WTC11 (cell line): ENCODE measurements around the gene EPB41. TPM values are rescaled to one million over a fixed set of nuclear protein-coding genes. Genes with fewer than 3 reads are reported as not detected.

Source experiments
- ATAC-seq: fragments of 200-7000 bp; cut with Tn5 transposase; 2 replicates; pipeline ENCODE4 v1.10.0; 2021; ENCODE audit warnings: mild to moderate bottlenecking, moderate library complexity
- CTCF ChIA-PET: fragments of 300-600 bp; sonication (Branson Sonifier 250); formaldehyde crosslinking; loops from one replicate; lab custom pipeline; 2021; ENCODE audit warnings: antibody characterized with exemption; lab: Charles Lee
- POLR2A ChIA-PET: fragments of 350-600 bp; sonication (Branson Sonifier 250); formaldehyde crosslinking; loops from one replicate; lab custom pipeline; 2021; ENCODE audit warnings: antibody characterized with exemption; lab: Charles Lee
- DNase-seq: peaks from one replicate; pipeline ENCODE4 v3.0.0; 2021; ENCODE audit warnings: low spot score
- H3K27ac Mint-ChIP-seq: 2 replicates; pipeline ENCODE4 v1.8.0; 2021; ENCODE audit warnings: mixed read lengths
- H3K27me3 Mint-ChIP-seq: 2 replicates; pipeline ENCODE4 v1.8.0; 2021; ENCODE audit warnings: low read depth, mild to moderate bottlenecking, moderate library complexity, mixed read lengths
- H3K36me3 Mint-ChIP-seq: 2 replicates; pipeline ENCODE4 v1.8.0; 2021; ENCODE audit warnings: mixed read lengths
- H3K4me1 Mint-ChIP-seq: 2 replicates; pipeline ENCODE4 v1.8.0; 2022; ENCODE audit warnings: mixed read lengths
- H3K4me3 Mint-ChIP-seq: 2 replicates; pipeline ENCODE4 v1.8.0; 2021; ENCODE audit warnings: mild to moderate bottlenecking, moderate library complexity, mixed read lengths
- H3K9me3 Mint-ChIP-seq: 2 replicates; pipeline ENCODE4 v1.8.0; 2021; ENCODE audit warnings: mixed read lengths
- ATF1 ChIP-seq: sonication (generic); formaldehyde crosslinking; IDR thresholded peaks from 2 replicates; pipeline ENCODE4 v1.8.1; 2023; ENCODE audit warnings: mild to moderate bottlenecking, moderate library complexity, missing genetic modification reagents
- ETV6 ChIP-seq: sonication (generic); formaldehyde crosslinking; IDR thresholded peaks from 2 replicates; pipeline ENCODE4 v1.8.1; 2022; ENCODE audit warnings: mild to moderate bottlenecking, missing genetic modification reagents
- JAZF1 ChIP-seq: fragments of 250-450 bp; sonication (Bioruptor Pico); IDR thresholded peaks from 2 replicates; pipeline ENCODE4 v1.9.0; 2021; ENCODE audit warnings: moderate library complexity, mild to moderate bottlenecking, inconsistent platforms
- MYBL2 ChIP-seq: sonication (generic); formaldehyde crosslinking; IDR thresholded peaks from 2 replicates; pipeline ENCODE4 v1.8.1; 2023; ENCODE audit warnings: mild to moderate bottlenecking, moderate library complexity, missing genetic modification reagents
- ZNF219 ChIP-seq: sonication (generic); formaldehyde crosslinking; IDR thresholded peaks from 2 replicates; pipeline ENCODE4 v1.8.0; 2023; ENCODE audit warnings: missing genetic modification reagents, mild to moderate bottlenecking, borderline replicate concordance
- ZNF317 ChIP-seq: sonication (generic); formaldehyde crosslinking; IDR thresholded peaks from 2 replicates; pipeline ENCODE4 v1.8.1; 2023; ENCODE audit warnings: low read depth, mild to moderate bottlenecking, moderate library complexity, missing genetic modification reagents, borderline replicate concordance
- total RNA-seq: library from RNA; stranded (reverse); gene quantifications from 3 replicates; pipeline ENCODE4 v1.2.3, GENCODE V29; 2021
- TF ChIP-seq, protein P1 (sequence below): sonication (generic); formaldehyde crosslinking; IDR thresholded peaks from 2 replicates; pipeline ENCODE4 v1.8.1; 2022; ENCODE audit warnings: low read depth, missing genetic modification reagents, borderline replicate concordance
- TF ChIP-seq, protein P2 (sequence below): sonication (generic); formaldehyde crosslinking; IDR thresholded peaks from 2 replicates; pipeline ENCODE4 v1.8.1; 2023; ENCODE audit warnings: mild to moderate bottlenecking, missing genetic modification reagents, borderline replicate concordance
- TF ChIP-seq, protein P3 (sequence below): sonication (generic); formaldehyde crosslinking; IDR thresholded peaks from 2 replicates; pipeline ENCODE4 v1.8.1; 2023; ENCODE audit warnings: mild to moderate bottlenecking, moderate library complexity, missing genetic modification reagents
- TF ChIP-seq, protein P4 (sequence below): sonication (generic); formaldehyde crosslinking; IDR thresholded peaks from 2 replicates; pipeline ENCODE4 v1.8.1; 2023; ENCODE audit warnings: mild to moderate bottlenecking, missing genetic modification reagents
- TF ChIP-seq, protein P5 (sequence below): sonication (generic); formaldehyde crosslinking; IDR thresholded peaks from 2 replicates; pipeline ENCODE4 v1.8.1; 2023; ENCODE audit warnings: mild to moderate bottlenecking, missing genetic modification reagents, moderate library complexity
- TF ChIP-seq, protein P6 (sequence below): sonication (generic); formaldehyde crosslinking; IDR thresholded peaks from 2 replicates; pipeline ENCODE4 v1.8.1; 2023; ENCODE audit warnings: mild to moderate bottlenecking, missing genetic modification reagents, moderate library complexity

Gene EPB41
- total RNA-seq, 1 experiment from 2014 or later, result 85.0 TPM

DNA sequence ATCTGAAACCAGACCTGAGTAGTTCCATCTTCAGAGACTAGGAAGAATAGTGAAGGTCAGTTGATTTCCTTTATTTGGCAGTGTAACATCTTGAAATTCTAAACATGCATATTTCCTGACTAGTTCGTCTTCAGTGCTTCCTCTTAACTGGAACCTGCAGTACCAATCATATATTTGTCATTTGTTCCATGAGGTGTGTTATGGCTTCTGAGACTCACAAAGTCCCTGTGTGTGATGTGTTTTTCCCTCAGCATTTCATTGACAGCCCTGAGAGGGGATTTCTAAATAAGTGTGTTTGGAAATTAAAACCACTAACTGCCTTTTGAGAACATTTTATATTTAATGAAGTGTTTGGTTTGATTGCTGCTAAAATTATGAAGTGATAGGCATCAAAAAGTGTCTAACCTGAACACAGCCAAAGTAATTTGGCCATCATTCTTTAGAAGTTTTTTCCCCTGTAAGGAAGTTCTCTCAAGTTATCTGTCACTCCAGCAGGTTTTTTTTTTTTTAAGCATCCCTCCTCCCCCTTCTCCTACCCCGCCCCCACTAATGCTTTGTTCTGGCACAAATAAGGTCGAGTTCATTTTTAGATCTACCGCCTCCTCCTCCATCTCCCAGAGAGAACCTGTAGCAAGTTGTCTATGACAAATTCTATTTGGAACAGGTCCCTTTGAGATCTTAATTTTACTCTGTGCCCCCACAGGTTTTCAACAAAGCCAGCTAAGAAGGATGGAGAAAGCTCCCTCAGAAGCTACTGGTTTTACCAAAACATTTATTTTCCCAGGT is 148.0 kb downstream of the EPB41 start (continued):
- TF ChIP-seq, protein P1, sequence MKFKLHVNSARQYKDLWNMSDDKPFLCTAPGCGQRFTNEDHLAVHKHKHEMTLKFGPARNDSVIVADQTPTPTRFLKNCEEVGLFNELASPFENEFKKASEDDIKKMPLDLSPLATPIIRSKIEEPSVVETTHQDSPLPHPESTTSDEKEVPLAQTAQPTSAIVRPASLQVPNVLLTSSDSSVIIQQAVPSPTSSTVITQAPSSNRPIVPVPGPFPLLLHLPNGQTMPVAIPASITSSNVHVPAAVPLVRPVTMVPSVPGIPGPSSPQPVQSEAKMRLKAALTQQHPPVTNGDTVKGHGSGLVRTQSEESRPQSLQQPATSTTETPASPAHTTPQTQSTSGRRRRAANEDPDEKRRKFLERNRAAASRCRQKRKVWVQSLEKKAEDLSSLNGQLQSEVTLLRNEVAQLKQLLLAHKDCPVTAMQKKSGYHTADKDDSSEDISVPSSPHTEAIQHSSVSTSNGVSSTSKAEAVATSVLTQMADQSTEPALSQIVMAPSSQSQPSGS (CRISPR knock-in tag), result no peak
- TF ChIP-seq ETV6 (CRISPR knock-in tag), result no peak

DNA sequence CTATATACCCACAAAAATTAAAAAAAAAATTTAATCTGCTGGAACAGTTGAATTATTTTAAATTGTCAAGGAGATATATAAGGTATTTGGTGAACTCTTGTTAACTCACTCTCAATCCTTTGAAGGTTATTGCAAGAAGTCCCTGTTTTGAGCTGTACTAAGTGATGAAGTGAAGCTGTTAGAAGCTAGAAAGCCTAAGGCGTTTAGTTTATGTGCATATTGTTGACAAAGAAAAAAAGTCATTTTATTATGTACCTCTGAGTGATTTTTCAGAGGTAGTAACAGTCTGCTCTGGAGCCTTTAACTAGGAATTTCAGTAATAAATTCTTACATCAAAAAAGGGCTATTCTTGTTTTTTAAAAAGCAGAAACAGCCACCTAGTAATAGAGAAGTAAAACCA is 149.7 kb downstream of the EPB41 start:
- Mint-ChIP-seq H3K4me1 (peaks cover 3% of the 10 kb centered on the region; the same call in 1 of the 2 replicates), H3K27me3 (no peaks in the 10 kb centered on the region), H3K9me3 (no peaks in the 10 kb centered on the region), H3K27ac (no peak overlapping the region), H3K36me3 (no peaks in the 10 kb centered on the region; the same call in 1 of the 2 replicates), H3K4me3 (no peak overlapping the region)
- TF ChIP-seq, protein P2, sequence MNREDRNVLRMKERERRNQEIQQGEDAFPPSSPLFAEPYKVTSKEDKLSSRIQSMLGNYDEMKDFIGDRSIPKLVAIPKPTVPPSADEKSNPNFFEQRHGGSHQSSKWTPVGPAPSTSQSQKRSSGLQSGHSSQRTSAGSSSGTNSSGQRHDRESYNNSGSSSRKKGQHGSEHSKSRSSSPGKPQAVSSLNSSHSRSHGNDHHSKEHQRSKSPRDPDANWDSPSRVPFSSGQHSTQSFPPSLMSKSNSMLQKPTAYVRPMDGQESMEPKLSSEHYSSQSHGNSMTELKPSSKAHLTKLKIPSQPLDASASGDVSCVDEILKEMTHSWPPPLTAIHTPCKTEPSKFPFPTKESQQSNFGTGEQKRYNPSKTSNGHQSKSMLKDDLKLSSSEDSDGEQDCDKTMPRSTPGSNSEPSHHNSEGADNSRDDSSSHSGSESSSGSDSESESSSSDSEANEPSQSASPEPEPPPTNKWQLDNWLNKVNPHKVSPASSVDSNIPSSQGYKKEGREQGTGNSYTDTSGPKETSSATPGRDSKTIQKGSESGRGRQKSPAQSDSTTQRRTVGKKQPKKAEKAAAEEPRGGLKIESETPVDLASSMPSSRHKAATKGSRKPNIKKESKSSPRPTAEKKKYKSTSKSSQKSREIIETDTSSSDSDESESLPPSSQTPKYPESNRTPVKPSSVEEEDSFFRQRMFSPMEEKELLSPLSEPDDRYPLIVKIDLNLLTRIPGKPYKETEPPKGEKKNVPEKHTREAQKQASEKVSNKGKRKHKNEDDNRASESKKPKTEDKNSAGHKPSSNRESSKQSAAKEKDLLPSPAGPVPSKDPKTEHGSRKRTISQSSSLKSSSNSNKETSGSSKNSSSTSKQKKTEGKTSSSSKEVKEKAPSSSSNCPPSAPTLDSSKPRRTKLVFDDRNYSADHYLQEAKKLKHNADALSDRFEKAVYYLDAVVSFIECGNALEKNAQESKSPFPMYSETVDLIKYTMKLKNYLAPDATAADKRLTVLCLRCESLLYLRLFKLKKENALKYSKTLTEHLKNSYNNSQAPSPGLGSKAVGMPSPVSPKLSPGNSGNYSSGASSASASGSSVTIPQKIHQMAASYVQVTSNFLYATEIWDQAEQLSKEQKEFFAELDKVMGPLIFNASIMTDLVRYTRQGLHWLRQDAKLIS (CRISPR knock-in tag), result no peak
- TF ChIP-seq, protein P3, sequence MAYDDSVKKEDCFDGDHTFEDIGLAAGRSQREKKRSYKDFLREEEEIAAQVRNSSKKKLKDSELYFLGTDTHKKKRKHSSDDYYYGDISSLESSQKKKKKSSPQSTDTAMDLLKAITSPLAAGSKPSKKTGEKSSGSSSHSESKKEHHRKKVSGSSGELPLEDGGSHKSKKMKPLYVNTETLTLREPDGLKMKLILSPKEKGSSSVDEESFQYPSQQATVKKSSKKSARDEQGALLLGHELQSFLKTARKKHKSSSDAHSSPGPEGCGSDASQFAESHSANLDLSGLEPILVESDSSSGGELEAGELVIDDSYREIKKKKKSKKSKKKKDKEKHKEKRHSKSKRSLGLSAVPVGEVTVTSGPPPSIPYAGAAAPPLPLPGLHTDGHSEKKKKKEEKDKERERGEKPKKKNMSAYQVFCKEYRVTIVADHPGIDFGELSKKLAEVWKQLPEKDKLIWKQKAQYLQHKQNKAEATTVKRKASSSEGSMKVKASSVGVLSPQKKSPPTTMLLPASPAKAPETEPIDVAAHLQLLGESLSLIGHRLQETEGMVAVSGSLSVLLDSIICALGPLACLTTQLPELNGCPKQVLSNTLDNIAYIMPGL (CRISPR knock-in tag), result no peak
- TF ChIP-seq, protein P4, sequence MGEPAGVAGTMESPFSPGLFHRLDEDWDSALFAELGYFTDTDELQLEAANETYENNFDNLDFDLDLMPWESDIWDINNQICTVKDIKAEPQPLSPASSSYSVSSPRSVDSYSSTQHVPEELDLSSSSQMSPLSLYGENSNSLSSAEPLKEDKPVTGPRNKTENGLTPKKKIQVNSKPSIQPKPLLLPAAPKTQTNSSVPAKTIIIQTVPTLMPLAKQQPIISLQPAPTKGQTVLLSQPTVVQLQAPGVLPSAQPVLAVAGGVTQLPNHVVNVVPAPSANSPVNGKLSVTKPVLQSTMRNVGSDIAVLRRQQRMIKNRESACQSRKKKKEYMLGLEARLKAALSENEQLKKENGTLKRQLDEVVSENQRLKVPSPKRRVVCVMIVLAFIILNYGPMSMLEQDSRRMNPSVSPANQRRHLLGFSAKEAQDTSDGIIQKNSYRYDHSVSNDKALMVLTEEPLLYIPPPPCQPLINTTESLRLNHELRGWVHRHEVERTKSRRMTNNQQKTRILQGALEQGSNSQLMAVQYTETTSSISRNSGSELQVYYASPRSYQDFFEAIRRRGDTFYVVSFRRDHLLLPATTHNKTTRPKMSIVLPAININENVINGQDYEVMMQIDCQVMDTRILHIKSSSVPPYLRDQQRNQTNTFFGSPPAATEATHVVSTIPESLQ (CRISPR knock-in tag), result no peak
- TF ChIP-seq, protein P5, sequence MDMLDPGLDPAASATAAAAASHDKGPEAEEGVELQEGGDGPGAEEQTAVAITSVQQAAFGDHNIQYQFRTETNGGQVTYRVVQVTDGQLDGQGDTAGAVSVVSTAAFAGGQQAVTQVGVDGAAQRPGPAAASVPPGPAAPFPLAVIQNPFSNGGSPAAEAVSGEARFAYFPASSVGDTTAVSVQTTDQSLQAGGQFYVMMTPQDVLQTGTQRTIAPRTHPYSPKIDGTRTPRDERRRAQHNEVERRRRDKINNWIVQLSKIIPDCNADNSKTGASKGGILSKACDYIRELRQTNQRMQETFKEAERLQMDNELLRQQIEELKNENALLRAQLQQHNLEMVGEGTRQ, result no peak
- no peak for TF ChIP-seq MYBL2
- TF ChIP-seq ATF1 (CRISPR knock-in tag), result no peak
- no peak for TF ChIP-seq ZNF317
- no peak for TF ChIP-seq JAZF1 (CRISPR knock-in tag)
- TF ChIP-seq, protein P6, sequence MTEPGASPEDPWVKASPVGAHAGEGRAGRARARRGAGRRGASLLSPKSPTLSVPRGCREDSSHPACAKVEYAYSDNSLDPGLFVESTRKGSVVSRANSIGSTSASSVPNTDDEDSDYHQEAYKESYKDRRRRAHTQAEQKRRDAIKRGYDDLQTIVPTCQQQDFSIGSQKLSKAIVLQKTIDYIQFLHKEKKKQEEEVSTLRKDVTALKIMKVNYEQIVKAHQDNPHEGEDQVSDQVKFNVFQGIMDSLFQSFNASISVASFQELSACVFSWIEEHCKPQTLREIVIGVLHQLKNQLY (CRISPR knock-in tag), result no peak
- TF ChIP-seq ZNF219 (CRISPR knock-in tag), result no peak
- POLR2A ChIA-PET, result no interaction called here
- ATAC-seq (no peak), DNase-seq (no peak)
- CTCF ChIA-PET, result interaction anchor here (0.6 to 1.0 kb wide), 2 partner anchors 180 to 1021 kb away, joined by 3 to 4 read pairs; no protein-coding TSS in a partner anchor
